ENCODE measurements around the gene PFDN2. TPM values are rescaled to one million over a fixed set of nuclear protein-coding genes. Genes with fewer than 3 reads are reported as not detected.

PFDN2 gene, protein sequence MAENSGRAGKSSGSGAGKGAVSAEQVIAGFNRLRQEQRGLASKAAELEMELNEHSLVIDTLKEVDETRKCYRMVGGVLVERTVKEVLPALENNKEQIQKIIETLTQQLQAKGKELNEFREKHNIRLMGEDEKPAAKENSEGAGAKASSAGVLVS
- total RNA-seq (10 to 100 TPM; 37.9 to 41.4 TPM), polyA plus RNA-seq (10 to 100 TPM; 74.6 to 91.3 (median 86.0) TPM), total RNA-seq (10.8 to 57.7 (median 14.0) reads per million in 6 experiments)

DNA sequence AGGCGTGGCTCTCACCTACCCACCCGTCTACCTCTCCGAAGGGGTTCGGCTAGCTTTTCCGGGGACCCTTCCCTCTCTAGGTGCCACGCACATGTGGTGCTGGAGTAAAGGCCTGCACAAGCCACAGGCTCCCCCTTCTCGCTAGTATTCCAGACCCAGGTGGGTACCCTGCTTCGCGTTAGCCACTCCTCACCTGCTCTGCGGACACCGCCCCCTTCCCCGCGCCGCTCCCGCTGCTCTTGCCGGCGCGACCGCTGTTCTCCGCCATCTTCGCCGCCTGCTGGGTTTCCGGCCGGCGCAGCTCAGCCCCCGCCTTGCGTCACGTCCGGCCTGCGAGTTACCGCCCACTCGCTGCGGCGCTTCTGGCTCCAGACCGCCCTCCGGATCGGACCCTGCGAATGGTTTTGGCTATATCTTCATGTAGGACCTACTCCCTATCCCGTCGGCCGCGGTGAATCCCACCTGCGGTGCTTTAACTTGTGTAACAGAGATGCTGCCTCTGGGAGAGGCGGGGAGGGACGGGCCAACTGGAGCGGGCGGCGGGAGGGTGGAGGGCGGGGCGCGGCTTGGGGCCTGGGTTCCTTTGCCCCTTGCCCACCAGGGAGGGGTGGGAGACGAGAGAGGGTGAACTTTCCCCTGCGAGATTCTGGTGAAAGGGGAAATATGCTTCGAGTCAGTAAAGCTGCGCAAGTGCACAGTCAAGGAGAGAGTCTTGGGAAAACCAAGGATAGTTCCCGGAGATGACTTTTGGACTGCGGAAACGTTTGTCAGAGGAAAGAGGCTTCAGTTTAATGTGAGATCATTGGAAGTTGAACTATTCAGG is at the start of gene PFDN2, which contains the start of gene NIT1:
Gene PFDN2, minus strand, starts transcription at position 279 of the 823 bp plus-strand sequence. Its CDS starts 11 bp downstream, at position 268.
Gene NIT1, plus strand, starts transcription at position 347 of the 823 bp plus-strand sequence. Its CDS starts 72 bp downstream, at position 419.
- H3K36me3 Mint-ChIP-seq = peaks cover 0 to 40% (median 2%) of the 10 kb centered on the region in 3 donors
- peak within 1 kb of the TSS; percentile 91 to 97 (median 95) for H3K4me3 Mint-ChIP-seq
- ATAC-seq = peak; percentile 82 to 86
- DNase-seq = peak; percentile 76 to 88 (median 83)
- POLR2A ChIA-PET = interaction anchor here (0.7 to 2.4 kb wide), 17 partner anchors 10 to 188 kb away, joined by 3 to 18 read pairs (median 5); partner anchors contain the start of genes ARHGAP30, DEDD, KLHDC9 and NDUFS2
- H3K9me3 Mint-ChIP-seq = no peaks in the 10 kb centered on the region
- peak within 1 kb of the TSS; percentile 77 to 98 (median 95) for H3K27ac Mint-ChIP-seq
- H3K4me1 Mint-ChIP-seq = peaks cover 36 to 90% (median 68%) of the 10 kb centered on the region in 4 donors
- no peaks in the 10 kb centered on the region for H3K27me3 Mint-ChIP-seq

GRCh38 chr1:161166669-161167548 is 49.1 kb upstream of the PFDN2 start:
- no peak for DNase-seq
- H3K4me1 Mint-ChIP-seq = peaks cover 22 to 63% (median 55%) of the 10 kb centered on the region in 4 donors
- peak overlapping the region; percentile 97 to 100 (median 98) for H3K27ac Mint-ChIP-seq
- H3K27me3 Mint-ChIP-seq = no peaks in the 10 kb centered on the region
- H3K9me3 Mint-ChIP-seq = no peaks in the 10 kb centered on the region
- H3K4me3 Mint-ChIP-seq = peak overlapping the region; percentile 86 to 97 (median 92)
- peaks cover 0 to 47% (median 10%) of the 10 kb centered on the region in 3 donors for H3K36me3 Mint-ChIP-seq
- POLR2A ChIA-PET = interaction anchor here (0.5 to 6.4 kb wide), 17 partner anchors 8 to 278 kb away, joined by 3 to 154 read pairs (median 9); partner anchors contain the start of genes ARHGAP30, B4GALT3, DEDD and NDUFS2
- ATAC-seq = no peak

DNA sequence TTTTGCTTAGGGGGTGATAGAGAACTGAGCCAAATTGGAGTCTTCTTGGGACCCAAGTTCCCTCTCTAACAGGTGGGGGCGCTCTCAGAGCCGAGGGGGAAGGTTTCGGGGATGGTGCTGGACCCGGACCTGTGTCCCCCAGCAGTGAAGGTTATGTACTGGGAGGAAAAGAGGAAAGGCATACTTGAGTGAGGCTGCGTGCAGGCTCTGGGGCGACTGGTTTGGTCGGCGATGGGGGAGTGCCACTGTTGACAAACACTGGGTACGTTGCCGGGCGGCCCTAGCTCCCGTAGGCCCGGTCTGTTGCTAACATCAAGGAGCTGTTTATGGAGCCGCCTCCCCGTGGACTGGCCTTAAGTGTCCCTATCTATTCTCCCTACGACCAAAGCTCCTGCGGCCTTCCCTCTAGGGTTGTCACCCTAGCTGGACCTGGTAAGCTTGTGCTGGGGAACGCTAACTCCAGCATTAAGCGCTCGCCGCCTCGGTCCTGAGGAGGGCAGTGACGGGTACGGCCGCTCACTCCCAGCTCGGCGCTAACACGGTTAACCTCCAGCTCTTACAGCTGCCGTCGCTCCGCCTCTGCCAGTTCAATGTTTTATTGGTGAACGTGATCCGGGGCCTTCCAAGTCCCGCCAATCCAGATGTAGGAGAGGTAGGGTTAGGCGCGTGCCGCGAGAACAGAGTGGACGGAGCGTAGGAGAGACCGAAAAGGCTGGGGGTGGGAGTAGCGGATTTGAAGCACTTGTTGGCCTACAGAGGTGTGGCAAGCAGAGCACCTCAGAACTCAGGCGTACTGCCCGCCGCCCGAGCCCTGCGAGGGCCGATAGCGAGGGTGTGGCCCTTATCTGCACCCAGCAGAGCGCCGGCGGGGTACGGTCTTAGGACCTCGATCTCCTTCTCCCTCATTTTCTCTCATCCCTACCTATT is 48.2 kb upstream of the PFDN2 start, which contains the start of gene PPOX:
Gene PPOX, plus strand, starts transcription at position 685 of the 927 bp plus-strand sequence. CDS start 422 bp downstream, outside the sequence.
- POLR2A ChIA-PET = interaction anchor here (0.7 to 6.4 kb wide), 25 partner anchors 8 to 398 kb away, joined by 3 to 154 read pairs (median 6); partner anchors contain the start of genes APOA2, ARHGAP30, B4GALT3 and DEDD
- H3K9me3 Mint-ChIP-seq = no peaks in the 10 kb centered on the region
- H3K27me3 Mint-ChIP-seq = no peaks in the 10 kb centered on the region
- ATAC-seq (peak; percentile 90 to 92), DNase-seq (peak; percentile 76 to 97 (median 92))
- H3K36me3 Mint-ChIP-seq = peaks cover 0 to 41% (median 10%) of the 10 kb centered on the region in 3 donors
- peak within 1 kb of the TSS; percentile 86 to 97 (median 92) for H3K4me3 Mint-ChIP-seq
- peak within 1 kb of the TSS; percentile 97 to 100 (median 98) for H3K27ac Mint-ChIP-seq
- peaks cover 29 to 66% (median 63%) of the 10 kb centered on the region in 4 donors for H3K4me1 Mint-ChIP-seq

DNA sequence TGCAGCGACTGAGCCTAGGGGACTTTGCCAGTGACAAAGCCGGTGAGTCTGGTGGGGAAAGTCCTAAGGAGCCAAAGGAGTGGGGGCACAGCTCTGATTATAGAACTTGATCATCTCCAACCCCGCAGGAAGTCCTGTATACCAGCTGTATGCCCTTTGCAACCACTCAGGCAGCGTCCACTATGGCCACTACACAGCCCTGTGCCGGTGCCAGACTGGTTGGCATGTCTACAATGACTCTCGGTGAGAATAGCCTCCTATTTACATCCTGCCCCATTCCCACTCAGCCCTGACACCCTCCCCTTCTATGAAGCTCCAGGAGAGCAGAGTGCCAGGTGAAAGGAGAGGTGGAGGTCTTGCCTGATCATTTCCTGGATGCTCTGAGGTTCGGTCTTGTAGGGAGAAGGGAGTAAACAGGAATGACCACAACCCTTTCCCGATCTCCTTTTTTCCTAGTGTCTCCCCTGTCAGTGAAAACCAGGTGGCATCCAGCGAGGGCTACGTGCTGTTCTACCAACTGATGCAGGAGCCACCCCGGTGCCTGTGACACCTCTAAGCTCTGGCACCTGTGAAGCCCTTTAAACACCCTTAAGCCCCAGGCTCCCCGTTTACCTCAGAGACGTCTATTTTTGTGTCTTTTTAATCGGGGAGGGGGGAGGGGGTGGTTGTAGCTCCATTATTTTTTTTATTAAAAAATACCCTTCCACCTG is 47.2 kb upstream of the PFDN2 start:
- ATAC-seq (no peak), DNase-seq (no peak)
- Mint-ChIP-seq H3K4me3 (peak overlapping the region; percentile 25 to 97 (median 53)), H3K27me3 (no peaks in the 10 kb centered on the region), H3K36me3 (peaks cover 0 to 37% (median 10%) of the 10 kb centered on the region in 3 donors), H3K27ac (peak overlapping the region; percentile 93 to 100 (median 98)), H3K4me1 (peaks cover 30 to 74% (median 71%) of the 10 kb centered on the region in 4 donors), H3K9me3 (no peaks in the 10 kb centered on the region)
- POLR2A ChIA-PET = interaction anchor here (0.7 to 6.4 kb wide), 20 partner anchors 10 to 397 kb away, joined by 3 to 154 read pairs (median 8); partner anchors contain the start of genes APOA2, ARHGAP30, B4GALT3 and DEDD

DNA sequence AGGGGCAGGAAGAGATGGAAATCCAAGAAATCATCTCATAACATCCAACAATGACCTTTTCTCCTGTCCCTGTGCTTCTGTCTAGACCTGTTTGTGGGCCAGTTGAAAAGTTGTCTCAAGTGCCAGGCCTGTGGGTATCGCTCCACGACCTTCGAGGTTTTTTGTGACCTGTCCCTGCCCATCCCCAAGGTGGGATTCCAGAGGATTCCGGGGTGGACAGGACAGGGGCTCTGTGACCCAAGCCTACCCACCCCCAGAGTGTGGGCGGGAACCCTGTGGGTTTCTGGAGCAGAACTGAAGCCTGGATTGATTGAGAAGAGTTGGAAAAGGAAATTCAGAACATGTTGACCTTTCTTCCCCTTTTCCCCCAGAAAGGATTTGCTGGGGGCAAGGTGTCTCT is 46.0 kb upstream of the PFDN2 start:
- H3K36me3 Mint-ChIP-seq = peaks cover 0 to 34% (median 9%) of the 10 kb centered on the region in 3 donors
- H3K27me3 Mint-ChIP-seq = no peaks in the 10 kb centered on the region
- H3K9me3 Mint-ChIP-seq = no peaks in the 10 kb centered on the region
- peak overlapping the region in 9 of 10 donors; percentile 70 to 100 (median 97) for H3K27ac Mint-ChIP-seq
- POLR2A ChIA-PET = interaction anchor here (0.9 to 6.4 kb wide), 4 partner anchors 9 to 32 kb away, joined by 5 to 154 read pairs (median 60); partner anchors contain the start of genes B4GALT3, DEDD and UFC1
- H3K4me1 Mint-ChIP-seq = peaks cover 35 to 85% (median 81%) of the 10 kb centered on the region in 4 donors
- H3K4me3 Mint-ChIP-seq = peak overlapping the region in 3 of 10 donors; percentile 12 to 16 (median 15)
- DNase-seq (no peak), ATAC-seq (no peak)

DNA sequence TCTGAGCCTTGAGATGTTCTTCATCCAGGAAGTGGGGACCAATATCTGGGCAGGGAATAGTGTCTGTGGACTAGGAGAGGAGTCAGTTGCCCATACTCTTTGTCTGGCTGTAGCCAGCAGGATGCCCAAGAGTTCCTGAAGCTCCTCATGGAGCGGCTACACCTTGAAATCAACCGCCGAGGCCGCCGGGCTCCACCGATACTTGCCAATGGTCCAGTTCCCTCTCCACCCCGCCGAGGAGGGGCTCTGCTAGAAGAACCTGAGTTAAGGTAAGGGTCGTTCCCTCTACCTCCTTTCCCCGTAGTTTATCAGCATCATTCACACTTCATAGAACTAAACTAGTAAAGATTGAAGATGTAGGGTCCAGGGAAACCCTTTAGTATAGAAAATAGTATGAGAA is 45.0 kb upstream of the PFDN2 start:
- no peaks in the 10 kb centered on the region for H3K27me3 Mint-ChIP-seq
- POLR2A ChIA-PET = interaction anchor here (0.9 to 2.6 kb wide), 3 partner anchors 9 to 41 kb away, joined by 3 to 14 read pairs (median 8); partner anchors contain the start of genes B4GALT3 and UFC1
- DNase-seq = no peak

DNA sequence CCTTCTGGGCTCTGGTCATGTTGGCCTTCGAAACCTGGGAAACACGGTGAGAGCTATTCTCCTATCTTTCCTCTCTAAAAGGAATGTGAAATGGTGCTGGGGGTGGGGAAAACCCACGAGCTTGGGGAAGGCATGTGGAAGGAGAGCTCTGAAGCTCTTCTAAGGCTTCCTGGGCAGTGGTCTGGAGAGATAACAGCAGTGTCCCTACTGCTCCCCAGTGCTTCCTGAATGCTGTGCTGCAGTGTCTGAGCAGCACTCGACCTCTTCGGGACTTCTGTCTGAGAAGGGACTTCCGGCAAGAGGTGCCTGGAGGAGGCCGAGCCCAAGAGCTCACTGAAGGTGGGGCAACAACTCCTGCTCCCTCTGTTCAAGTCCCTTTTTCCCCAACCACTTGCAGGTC is 44.2 kb upstream of the PFDN2 start:
- Mint-ChIP-seq H3K27ac (peak overlapping the region in 6 of 10 donors; percentile 58 to 100 (median 70)), H3K9me3 (no peaks in the 10 kb centered on the region), H3K36me3 (peaks cover 0 to 44% (median 14%) of the 10 kb centered on the region in 3 donors), H3K4me1 (peaks cover 31 to 82% (median 74%) of the 10 kb centered on the region in 4 donors), H3K4me3 (peak overlapping the region in 6 of 10 donors; percentile 12 to 75 (median 32)), H3K27me3 (no peaks in the 10 kb centered on the region)
- no peak for ATAC-seq
- POLR2A ChIA-PET = interaction anchor here (0.8 to 2.6 kb wide), 9 partner anchors 8 to 55 kb away, joined by 3 to 15 read pairs (median 3); partner anchors contain the start of genes B4GALT3 and UFC1
- no peak for DNase-seq

More for the DNA sequence above, 45.0 kb upstream of the PFDN2 start:
- H3K4me3 Mint-ChIP-seq = peak overlapping the region in 3 of 10 donors; percentile 25 to 63 (median 62)
- H3K9me3 Mint-ChIP-seq = no peaks in the 10 kb centered on the region
- no peak for ATAC-seq
- H3K27ac Mint-ChIP-seq = peak overlapping the region in 8 of 10 donors; percentile 13 to 100 (median 84)
- peaks cover 34 to 84% (median 79%) of the 10 kb centered on the region in 4 donors for H3K4me1 Mint-ChIP-seq
- peaks cover 0 to 37% (median 9%) of the 10 kb centered on the region in 3 donors for H3K36me3 Mint-ChIP-seq

- Mint-ChIP-seq H3K27me3 (no peaks in the 10 kb centered on the region), H3K4me3 (peak overlapping the region in 5 of 10 donors; percentile 12 to 93 (median 63)), H3K27ac (peak overlapping the region in 8 of 10 donors; percentile 14 to 97 (median 64)), H3K9me3 (no peaks in the 10 kb centered on the region), H3K36me3 (peaks cover 0 to 48% (median 15%) of the 10 kb centered on the region in 3 donors), H3K4me1 (peaks cover 27 to 81% (median 70%) of the 10 kb centered on the region in 4 donors)
- ATAC-seq (no peak), DNase-seq (no peak)
- POLR2A ChIA-PET = interaction anchor here (0.7 to 2.6 kb wide), 10 partner anchors 8 to 56 kb away, joined by 3 to 15 read pairs (median 3); partner anchors contain the start of genes B4GALT3 and UFC1
Observed at GRCh38 chr1:161161652-161162051, 43.8 kb upstream of the PFDN2 start.

GRCh38 chr1:161160671-161161145 is 42.9 kb upstream of the PFDN2 start:
- no peak for ATAC-seq
- POLR2A ChIA-PET = interaction anchor here (1.1 to 2.6 kb wide), 5 partner anchors 7 to 57 kb away, joined by 3 to 15 read pairs (median 8); partner anchors contain the start of genes B4GALT3, NDUFS2 and UFC1
- peaks cover 27 to 73% (median 64%) of the 10 kb centered on the region in 4 donors for H3K4me1 Mint-ChIP-seq
- no peaks in the 10 kb centered on the region for H3K9me3 Mint-ChIP-seq
- no peak for DNase-seq
- H3K36me3 Mint-ChIP-seq = peaks cover 0 to 48% (median 15%) of the 10 kb centered on the region in 3 donors
- peak overlapping the region in 7 of 10 donors; percentile 60 to 97 (median 84) for H3K27ac Mint-ChIP-seq
- H3K27me3 Mint-ChIP-seq = no peaks in the 10 kb centered on the region
- peak overlapping the region; percentile 50 to 97 (median 93) for H3K4me3 Mint-ChIP-seq
